Testis (tissue), 2 donors: ENCODE data around the gene HIF1AN.

Source experiments
- CTCF ChIP-seq, 3 experiments: fragments of 450-650 bp in 2 of 3; fragments of 200-600 bp in 1 of 3; sonication (generic) in 1 of 3; IDR thresholded peaks; one replicate each; pipeline ENCODE4 v1.5.1; 2016 to 2019; ENCODE audit warnings: antibody characterized with exemption in 3 of 3, mild to moderate bottlenecking in 2 of 3, moderate library complexity in 1 of 3
- POLR2A ChIP-seq: fragments of 450-650 bp; IDR thresholded peaks from one replicate; pipeline ENCODE4 v1.6.1; 2017; ENCODE audit warnings: antibody characterized with exemption, mild to moderate bottlenecking, moderate library complexity

- no peak for TF ChIP-seq CTCF (IDR thresholded peaks at IDR 0.05)
- TF ChIP-seq POLR2A, result no peak
Measured at GRCh38 chr10:100553929-100554328, 18.2 kb downstream of the HIF1AN start.
